Stomach (tissue), 9 donors: ENCODE measurements around the gene CNOT6L. TPM values are rescaled to one million over a fixed set of nuclear protein-coding genes. Genes with fewer than 3 reads are reported as not detected.
A peak's percentile ranks its signal among the peaks of the same experiment; 100 is the strongest.

Source experiments
- DNase-seq, 2 donors: peaks; one replicate each; pipeline versions ENCODE4 v3.0.0 to v3.0.0-alpha.2; 2013 to 2019
- H3K27ac ChIP-seq, 5 donors: fragments of 200-600 bp in 4 of 5; sonication (generic) in 4 of 5; one replicate each; pipeline ENCODE4 v1.5.1; 2013 to 2019; ENCODE audit warnings: mild to moderate bottlenecking in 1 of 5, moderate library complexity in 1 of 5
- H3K27me3 ChIP-seq, 3 donors: fragments of 200-600 bp; sonication (generic); one replicate each; pipeline ENCODE4 v1.5.1; 2017 to 2019; ENCODE audit warnings: mixed run types in 1 of 3
- H3K36me3 ChIP-seq, 4 donors: fragments of 200-600 bp; sonication (generic); 1 replicate in 3 of 4; 2 replicates in 1 of 4; pipeline ENCODE4 v1.5.1; 2016 to 2019
- H3K4me1 ChIP-seq, 4 donors: fragments of 200-600 bp; sonication (generic); one replicate each; pipeline ENCODE4 v1.5.1; 2016 to 2019
- H3K4me3 ChIP-seq, 4 donors: fragments of 200-600 bp; sonication (generic) in 3 of 4; one replicate each; pipeline ENCODE4 v1.5.1; 2016 to 2019; ENCODE audit warnings: mild to moderate bottlenecking in 1 of 4
- H3K9me3 ChIP-seq, 4 donors: fragments of 200-600 bp; sonication (generic); one replicate each; pipeline ENCODE4 v1.5.1; 2016 to 2019
- CTCF ChIP-seq, 7 experiments: fragments of 450-650 bp in 4 of 7; fragments of 200-600 bp in 3 of 7; sonication (generic) in 3 of 7; IDR thresholded peaks; one replicate each; pipeline ENCODE4 v1.5.1; 2016 to 2019; ENCODE audit warnings: antibody characterized with exemption in 7 of 7, control low read depth in 2 of 7, mild to moderate bottlenecking in 1 of 7
- EP300 ChIP-seq: sonication (generic); formaldehyde crosslinking; IDR thresholded peaks from one replicate; pipeline ENCODE4 v1.6.1; 2017; ENCODE audit warnings: antibody characterized with exemption
- POLR2A ChIP-seq, 4 donors: fragments of 450-650 bp; IDR thresholded peaks; one replicate each; pipeline ENCODE4 v1.6.1; 2016; ENCODE audit warnings: antibody characterized with exemption in 4 of 4, control low read depth in 2 of 4, mild to moderate bottlenecking in 1 of 4, moderate library complexity in 1 of 4
- POLR2AphosphoS5 ChIP-seq, 3 donors: sonication (generic); formaldehyde crosslinking; IDR thresholded peaks; one replicate each; pipeline ENCODE4 v1.6.1; 2016; ENCODE audit warnings: antibody characterized with exemption in 3 of 3
- WGBS, 5 donors: extraction: QIAGEN DNeasy Blood & Tissue Kit in 3 of 5; methylation state at CpG; one replicate each; pipeline versions ENCODE4 v1.1.5 to v1.1.7; 2013 to 2018; 5-methylcytosine and 5-hydroxymethylcytosine counted together
- intact Hi-C: fragments of 100-400 bp; cut with DNase I; formaldehyde crosslinking; loops from one replicate; pipeline ENCODE4 v1.15.1; 2023; ENCODE audit warnings: low total_unique reads
- polyA plus RNA-seq, 3 donors: library from polyadenylated mRNA; stranded (reverse); fragments of 200-250 nt; gene quantifications; one replicate each; pipeline ENCODE4 v1.2.3, GENCODE V29; 2013
- total RNA-seq, 5 donors: library from RNA; depleted of rRNA; stranded (reverse); fragments of >200 nt; gene quantifications; one replicate each; pipeline versions ENCODE4 v1.1.0 to v1.2.3, GENCODE V29; 2014 to 2016
- donor health status: healthy with polysubstance abuse.
- donor health status: Bipolar disorder and iron deficiency.
- donor health status: healthy.

Gene CNOT6L
- total and polyA plus RNA-seq, 8 donors = 4.6 to 74.5 (median 7.4) TPM

- Histone ChIP-seq H3K9me3 (no peaks in the 10 kb centered on the region), H3K27ac (peak overlapping the region in 3 of 5 donors; percentile 42 to 73 (median 60)), H3K36me3 (no peaks in the 10 kb centered on the region), H3K4me1 (peaks cover 34 to 92% (median 60%) of the 10 kb centered on the region in 4 donors), H3K27me3 (no peaks in the 10 kb centered on the region), H3K4me3 (no peak overlapping the region)
- no peak for DNase-seq
- no peak for TF ChIP-seq POLR2AphosphoS5 (IDR thresholded peaks at IDR 0.05)
- no peak for TF ChIP-seq CTCF (IDR thresholded peaks at IDR 0.05)
- no peak for TF ChIP-seq EP300
- no peak for TF ChIP-seq POLR2A (IDR thresholded peaks at IDR 0.05)
- 9 to 42% (median 33%) methylated on average over 1 of the region's 1 CpG for WGBS, 5 donors
- intact Hi-C loops = no loop called here
These were observed 17.9 kb downstream of the CNOT6L start for GRCh38 chr4:77801260-77801608.

- no peak for DNase-seq
- no peak overlapping the region for H3K4me3 ChIP-seq
- peaks cover 34 to 87% (median 55%) of the 10 kb centered on the region in 4 donors for H3K4me1 ChIP-seq
- peak overlapping the region in 3 of 5 donors; percentile 42 to 73 (median 60) for H3K27ac ChIP-seq
- no peaks in the 10 kb centered on the region for H3K9me3 ChIP-seq
- no peak for TF ChIP-seq CTCF (IDR thresholded peaks at IDR 0.05)
- peak in 1 of 3 donors; percentile 4 for TF ChIP-seq POLR2AphosphoS5 (IDR thresholded peaks at IDR 0.05)
- WGBS, 5 donors = 46 to 52% (median 49%) methylated on average over 2 of the region's 2 CpGs
- intact Hi-C loops = no loop called here
- no peaks in the 10 kb centered on the region for H3K27me3 ChIP-seq
- H3K36me3 ChIP-seq = no peaks in the 10 kb centered on the region
These were observed 18.5 kb downstream of the CNOT6L start for GRCh38 chr4:77800483-77801259.

- Histone ChIP-seq H3K27ac (peak overlapping the region in 3 of 5 donors; percentile 42 to 73 (median 60)), H3K27me3 (no peaks in the 10 kb centered on the region), H3K36me3 (no peaks in the 10 kb centered on the region), H3K4me3 (no peak overlapping the region), H3K9me3 (no peaks in the 10 kb centered on the region), H3K4me1 (peaks cover 34 to 81% (median 51%) of the 10 kb centered on the region in 4 donors)
- no peak for DNase-seq
- WGBS, 5 donors = 94 to 100% (median 98%) methylated on average over 2 of the region's 2 CpGs
- no peak for TF ChIP-seq POLR2A (IDR thresholded peaks at IDR 0.05)
- TF ChIP-seq CTCF (IDR thresholded peaks at IDR 0.05) = no peak
- no peak for TF ChIP-seq POLR2AphosphoS5 (IDR thresholded peaks at IDR 0.05)
- no peak for TF ChIP-seq EP300
- intact Hi-C loops = no loop called here
These were observed 19.1 kb downstream of the CNOT6L start for GRCh38 chr4:77800077-77800476.

GRCh38 chr4:77798385-77798784 is 20.8 kb downstream of the CNOT6L start:
- H3K27ac ChIP-seq = peak overlapping the region in 1 of 5 donors; percentile 23

More at GRCh38 chr4:77798385-77798784, 20.8 kb downstream of the CNOT6L start:
- no peak for TF ChIP-seq POLR2AphosphoS5 (IDR thresholded peaks at IDR 0.05)
- no peak for TF ChIP-seq CTCF (IDR thresholded peaks at IDR 0.05)
- no peak for TF ChIP-seq EP300
- no peak for TF ChIP-seq POLR2A (IDR thresholded peaks at IDR 0.05)
- peaks cover 34 to 69% (median 47%) of the 10 kb centered on the region in 4 donors for H3K4me1 ChIP-seq
- H3K9me3 ChIP-seq = no peaks in the 10 kb centered on the region
- H3K36me3 ChIP-seq = no peaks in the 10 kb centered on the region
- 80 to 88% (median 86%) methylated on average over 5 of the region's 5 CpGs for WGBS, 5 donors
- no peaks in the 10 kb centered on the region for H3K27me3 ChIP-seq
- intact Hi-C loops = no loop called here
- H3K4me3 ChIP-seq = no peak overlapping the region
- DNase-seq = no peak
